Neuronal stem cell (in vitro differentiated cells): Measurements from ENCODE around the gene GOLGA6L10.
A peak's percentile ranks its signal among the peaks of the same experiment; 100 is the strongest.
"Not testable (repeated sequence)": the region's sequence is repeated elsewhere in the genome, so short reads cannot be mapped to it uniquely, and the experiment has no call there.

Source experiments
- DNase-seq: peaks from one replicate; pipeline ENCODE4 v3.0.0-alpha.2; 2013; ENCODE audit warnings: low spot score
- H2AFZ ChIP-seq: one replicate; pipeline ENCODE4 v1.6.1; 2013; ENCODE audit warnings: mild to moderate bottlenecking, low read length, inconsistent platforms
- H2AK5ac ChIP-seq: 2 replicates; pipeline ENCODE4 v1.6.1; 2013; ENCODE audit warnings: low read depth, mild to moderate bottlenecking, inconsistent platforms, low read length, moderate library complexity, mixed read lengths
- H2BK120ac ChIP-seq: 2 replicates; pipeline ENCODE4 v1.6.1; 2013; ENCODE audit warnings: low read depth, mild to moderate bottlenecking, inconsistent platforms, low read length, moderate library complexity, mixed read lengths
- H2BK12ac ChIP-seq: one replicate; pipeline ENCODE4 v1.6.1; 2013; ENCODE audit warnings: low read length, inconsistent platforms
- H2BK15ac ChIP-seq: 2 replicates; pipeline ENCODE4 v1.6.1; 2013; ENCODE audit warnings: mild to moderate bottlenecking, low read length, inconsistent platforms, mixed read lengths
- H2BK5ac ChIP-seq: one replicate; pipeline ENCODE4 v1.6.1; 2013; ENCODE audit warnings: inconsistent platforms, mild to moderate bottlenecking, low read length, moderate library complexity
- H3K14ac ChIP-seq: one replicate; pipeline ENCODE4 v1.6.1; 2013; ENCODE audit warnings: low read length, inconsistent platforms
- H3K18ac ChIP-seq: 2 replicates; pipeline ENCODE4 v1.6.1; 2013; ENCODE audit warnings: low read length, inconsistent platforms
- H3K23ac ChIP-seq: 2 replicates; pipeline ENCODE4 v1.6.1; 2013; ENCODE audit warnings: low read depth, mild to moderate bottlenecking, mixed read lengths, low read length, inconsistent platforms; ENCODE audit not compliant: poor library complexity
- H3K27ac ChIP-seq: replicated peaks from 3 replicates; pipeline ENCODE4 v1.5.1; 2013; ENCODE audit warnings: low read length, inconsistent platforms
- H3K27me3 ChIP-seq, 3 experiments: 2 replicates each; pipeline ENCODE4 v1.6.1; 2013; ENCODE audit warnings: low read length in 3 of 3, mild to moderate bottlenecking in 2 of 3, inconsistent platforms in 1 of 3, low read depth in 1 of 3, mixed read lengths in 1 of 3, moderate library complexity in 1 of 3; ENCODE audit not compliant: control insufficient read depth in 3 of 3, insufficient read depth in 3 of 3
- H3K36me3 ChIP-seq, 2 donors: replicated peaks in 1 of 2; 2 replicates each; pipeline ENCODE4 v1.6.1; 2013; ENCODE audit warnings: low read length in 2 of 2; ENCODE audit not compliant: control insufficient read depth in 2 of 2, insufficient read depth in 2 of 2
- H3K4ac ChIP-seq: 2 replicates; pipeline ENCODE4 v1.6.1; 2013; ENCODE audit warnings: inconsistent platforms, mild to moderate bottlenecking, low read length, moderate library complexity
- H3K4me1 ChIP-seq, 2 donors: 1 replicate in 1 of 2; 2 replicates in 1 of 2; pipeline ENCODE4 v1.6.1; 2013; ENCODE audit warnings: low read length in 2 of 2, low read depth in 1 of 2; ENCODE audit not compliant: control insufficient read depth in 2 of 2, insufficient read depth in 1 of 2
- H3K4me2 ChIP-seq: one replicate; pipeline ENCODE4 v1.6.1; 2013; ENCODE audit warnings: mild to moderate bottlenecking, low read length, inconsistent platforms; ENCODE audit not compliant: insufficient read depth, poor library complexity, severe bottlenecking
- H3K4me3 ChIP-seq, 2 donors: 2 replicates each; pipeline ENCODE4 v1.5.1; 2013; ENCODE audit warnings: low read length in 2 of 2, mild to moderate bottlenecking in 2 of 2, inconsistent platforms in 1 of 2, moderate library complexity in 1 of 2
- H3K79me1 ChIP-seq: one replicate; pipeline ENCODE4 v1.6.1; 2013; ENCODE audit warnings: low read depth, mild to moderate bottlenecking, inconsistent platforms, low read length, moderate library complexity
- H3K9ac ChIP-seq: one replicate; pipeline ENCODE4 v1.6.1; 2013; ENCODE audit warnings: mild to moderate bottlenecking, low read depth, low read length, inconsistent platforms; ENCODE audit not compliant: poor library complexity
- H3K9me3 ChIP-seq, 2 donors: replicated peaks in 1 of 2; 2 replicates each; pipeline versions ENCODE3 to v1.6.1; 2013; ENCODE audit warnings: low read length in 2 of 2, mild to moderate bottlenecking in 2 of 2, inconsistent platforms in 1 of 2, low read depth in 1 of 2, mixed read lengths in 1 of 2, moderate library complexity in 1 of 2; ENCODE audit not compliant: control insufficient read depth in 2 of 2, insufficient read depth in 1 of 2
- H4K8ac ChIP-seq: one replicate; pipeline ENCODE4 v1.6.1; 2013; ENCODE audit warnings: low read depth, mild to moderate bottlenecking, inconsistent platforms, low read length, moderate library complexity
- H4K91ac ChIP-seq: one replicate; pipeline ENCODE4 v1.6.1; 2013; ENCODE audit warnings: low read length, low read depth, mild to moderate bottlenecking, inconsistent platforms; ENCODE audit not compliant: poor library complexity
- WGBS, 2 donors: extraction: QIAGEN DNeasy Blood & Tissue Kit; methylation state at CpG; one replicate each; pipeline ENCODE4 v1.1.7; 2013; ENCODE audit warnings: missing lambda C conversion rate in 2 of 2, mixed read lengths in 1 of 2; ENCODE audit not compliant: insufficient read length in 2 of 2, insufficient replicate concordance in 1 of 2; ENCODE audit errors: extremely low coverage in 2 of 2; 5-methylcytosine and 5-hydroxymethylcytosine counted together

The GOLGA6L10 gene

GRCh38 chr15:82317091-82317489 lies 32.2 kb downstream of the GOLGA6L10 start:
- H4K91ac ChIP-seq, result no peak overlapping the region
- H2BK5ac ChIP-seq, result peak overlapping the region; percentile 53
- H3K79me1 ChIP-seq, result no peaks in the 10 kb centered on the region
- no peak overlapping the region for H3K14ac ChIP-seq
- no peaks in the 10 kb centered on the region for H3K9me3 ChIP-seq
- no peak overlapping the region for H2BK15ac ChIP-seq
- no CpG with 5 or more reads among the region's 12 CpGs for WGBS, 2 donors
- H3K23ac ChIP-seq, result no peak overlapping the region
- H3K4ac ChIP-seq, result no peak overlapping the region
- H3K4me1 ChIP-seq, result no peaks in the 10 kb centered on the region
- H3K36me3 ChIP-seq, result no peaks in the 10 kb centered on the region
- no peaks in the 10 kb centered on the region for H3K27me3 ChIP-seq
- DNase-seq, result no peak
- H3K27ac ChIP-seq, result no peak overlapping the region
- peak overlapping the region; percentile 75 for H2AK5ac ChIP-seq
- H3K18ac ChIP-seq, result peak overlapping the region; percentile 28
- H2BK120ac ChIP-seq, result no peak overlapping the region
- no peak overlapping the region for H2AFZ ChIP-seq
- no peak overlapping the region for H3K4me3 ChIP-seq
- H4K8ac ChIP-seq, result no peak overlapping the region
- H3K4me2 ChIP-seq, result no peak overlapping the region
- no peak overlapping the region for H3K9ac ChIP-seq
- H2BK12ac ChIP-seq, result no peak overlapping the region

- not testable (repeated sequence) for H3K9me3 ChIP-seq, H4K8ac ChIP-seq, H2BK120ac ChIP-seq, H3K79me1 ChIP-seq, H3K36me3 ChIP-seq, H2BK15ac ChIP-seq, H3K27me3 ChIP-seq, H2AFZ ChIP-seq, H4K91ac ChIP-seq, H3K4ac ChIP-seq, H2BK12ac ChIP-seq, H3K4me3 ChIP-seq, DNase-seq, H3K4me1 ChIP-seq, H3K4me2 ChIP-seq, H3K27ac ChIP-seq, H3K9ac ChIP-seq, H2AK5ac ChIP-seq, H3K18ac ChIP-seq, H3K14ac ChIP-seq
- Histone ChIP-seq H3K23ac (peak overlapping the region; percentile 31), H2BK5ac (peak overlapping the region; percentile 53)
- WGBS, 2 donors, result no CpG with 5 or more reads among the region's 23 CpGs
Measured at GRCh38 chr15:82316247-82317090, 32.8 kb downstream of the GOLGA6L10 start.

GRCh38 chr15:82315519-82316246 lies 33.6 kb downstream of the GOLGA6L10 start:
- H3K4ac ChIP-seq, result peak overlapping the region; percentile 53
- H3K4me2 ChIP-seq, result no peak overlapping the region
- no peak overlapping the region for H4K8ac ChIP-seq
- H3K27ac ChIP-seq, result no peak overlapping the region
- no peak overlapping the region for H2AFZ ChIP-seq
- peak overlapping the region; percentile 12 for H4K91ac ChIP-seq
- no peaks in the 10 kb centered on the region for H3K36me3 ChIP-seq
- H3K9me3 ChIP-seq, result no peaks in the 10 kb centered on the region
- no peaks in the 10 kb centered on the region for H3K79me1 ChIP-seq
- peak overlapping the region; percentile 38 for H3K14ac ChIP-seq
- H3K4me3 ChIP-seq, result peak overlapping the region in 1 of 2 donors; percentile 4
- H3K27me3 ChIP-seq, result no peaks in the 10 kb centered on the region
- peak overlapping the region; percentile 95 for H3K23ac ChIP-seq
- no peak overlapping the region for H3K9ac ChIP-seq
- DNase-seq, result no peak
- H2AK5ac ChIP-seq, result peak overlapping the region; percentile 46
- no peaks in the 10 kb centered on the region for H3K4me1 ChIP-seq
- H2BK12ac ChIP-seq, result peak overlapping the region; percentile 58
- no CpG with 5 or more reads among the region's 24 CpGs for WGBS, 2 donors
- H2BK5ac ChIP-seq, result no peak overlapping the region
- peak overlapping the region; percentile 83 for H3K18ac ChIP-seq
- H2BK120ac ChIP-seq, result no peak overlapping the region
- peak overlapping the region; percentile 58 for H2BK15ac ChIP-seq
